ENCODE data around the gene SCG5.
"Not testable (repeated sequence)": the region's sequence is repeated elsewhere in the genome, so short reads cannot be mapped to it uniquely, and the experiment has no call there.

The SCG5 gene

GRCh38 chr15:32641517-32642059 lies at the start of gene SCG5:
SCG5 (plus strand) TSS chr15:32641710; CDS start chr15:32643593, 1,883 bp downstream.
- DNase-seq, result no peak

DNA sequence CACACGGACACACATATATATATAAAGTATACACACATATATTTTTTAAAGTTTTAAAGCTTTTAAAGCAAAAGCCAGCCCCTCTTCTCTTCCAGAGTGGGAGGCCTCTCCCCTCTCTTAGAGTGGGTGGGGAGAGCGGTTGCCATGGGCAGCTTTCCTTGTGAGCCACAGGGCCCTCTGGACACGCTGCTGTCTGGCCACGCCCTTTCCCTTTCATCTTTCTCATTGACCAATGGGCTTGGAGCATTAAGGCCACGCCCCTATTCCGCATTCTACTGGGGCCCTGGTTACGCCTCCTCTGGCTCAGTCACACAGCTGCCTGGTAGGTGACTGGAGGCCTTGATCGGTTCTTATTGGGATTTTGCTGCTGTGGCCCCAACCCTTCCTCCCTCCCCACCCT lies 48.4 kb upstream of the SCG5 start, which contains the start of gene GOLGA8N:
Gene GOLGA8N, plus strand, starts transcription at position 306 of the 400 bp plus-strand sequence.
- DNase-seq, result not testable (repeated sequence)

GRCh38 chr15:32609518-32609917 lies 32.0 kb upstream of the SCG5 start:
- not testable (repeated sequence) for DNase-seq

- DNase-seq, result not testable (repeated sequence)
Observed at GRCh38 chr15:32610719-32611118, 30.8 kb upstream of the SCG5 start.

DNA sequence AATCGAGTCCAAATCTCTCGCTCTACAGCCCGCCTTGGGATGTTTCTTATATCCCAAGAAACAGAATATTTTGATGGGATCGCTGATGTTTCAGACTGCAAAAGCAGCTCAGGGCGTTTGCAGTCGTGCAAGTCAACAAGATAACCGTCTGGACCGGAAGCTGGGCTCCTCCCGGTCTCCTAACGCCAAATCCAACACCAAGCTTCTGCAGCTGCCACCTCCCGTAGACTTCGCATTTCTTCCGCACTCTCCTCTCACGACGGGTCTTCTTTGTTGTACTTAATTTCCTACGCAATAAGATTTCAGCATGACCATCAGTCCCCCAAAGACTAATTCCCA lies 26.8 kb upstream of the SCG5 start:
- DNase-seq, result not testable (repeated sequence)

GRCh38 chr15:32615051-32615870 lies 26.2 kb upstream of the SCG5 start, which contains the start of gene ARHGAP11A:
ARHGAP11A (plus strand) TSS chr15:32615504; CDS start chr15:32616212, 708 bp downstream.
- DNase-seq, result not testable (repeated sequence)

DNA sequence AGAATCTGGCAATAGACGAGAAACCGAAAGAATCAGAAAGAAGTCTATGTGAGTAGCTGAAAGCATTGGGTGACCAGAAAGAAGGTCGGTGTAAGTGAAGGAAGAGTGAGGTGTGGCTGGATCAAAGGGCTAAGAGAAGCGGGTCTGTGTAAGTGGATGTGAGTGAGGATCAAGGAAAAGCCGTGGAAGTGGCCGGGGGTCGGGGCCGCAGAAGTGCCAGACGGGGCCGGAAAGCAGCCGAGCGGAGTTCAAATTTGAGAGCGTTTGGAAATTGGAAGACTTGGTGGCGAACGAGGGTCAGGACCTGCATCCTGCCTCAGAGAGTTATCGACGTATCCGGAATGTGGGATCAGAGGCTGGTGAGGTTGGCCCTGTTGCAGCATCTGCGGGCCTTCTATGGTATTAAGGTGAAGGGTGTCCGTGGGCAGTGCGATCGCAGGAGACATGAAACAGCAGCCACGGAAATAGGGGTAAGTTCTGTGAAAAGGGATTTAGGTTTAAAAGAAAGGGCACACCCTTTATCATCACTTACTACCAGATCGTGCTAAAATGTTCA lies 25.6 kb upstream of the SCG5 start:
- not testable (repeated sequence) for DNase-seq

DNA sequence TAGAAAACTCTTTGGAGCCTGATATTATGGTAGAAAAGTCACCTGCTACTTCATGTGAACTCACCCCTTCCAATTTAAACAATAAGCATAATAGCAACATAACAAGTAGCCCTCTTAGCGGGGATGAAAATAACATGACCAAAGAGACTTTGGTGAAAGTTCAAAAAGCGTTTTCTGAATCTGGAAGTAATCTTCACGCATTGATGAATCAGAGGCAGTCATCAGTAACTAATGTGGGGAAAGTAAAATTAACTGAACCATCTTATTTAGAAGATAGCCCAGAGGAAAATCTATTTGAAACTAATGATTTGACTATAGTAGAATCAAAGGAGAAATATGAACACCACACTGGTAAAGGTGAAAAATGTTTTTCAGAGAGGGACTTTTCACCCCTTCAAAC lies 5.1 kb upstream of the SCG5 start:
- no peak for DNase-seq

- no peak for DNase-seq
Observed at GRCh38 chr15:32636908-32637567, 4.5 kb upstream of the SCG5 start.

- no peak for DNase-seq
Observed at GRCh38 chr15:32637704-32638103, 3.8 kb upstream of the SCG5 start.

DNA sequence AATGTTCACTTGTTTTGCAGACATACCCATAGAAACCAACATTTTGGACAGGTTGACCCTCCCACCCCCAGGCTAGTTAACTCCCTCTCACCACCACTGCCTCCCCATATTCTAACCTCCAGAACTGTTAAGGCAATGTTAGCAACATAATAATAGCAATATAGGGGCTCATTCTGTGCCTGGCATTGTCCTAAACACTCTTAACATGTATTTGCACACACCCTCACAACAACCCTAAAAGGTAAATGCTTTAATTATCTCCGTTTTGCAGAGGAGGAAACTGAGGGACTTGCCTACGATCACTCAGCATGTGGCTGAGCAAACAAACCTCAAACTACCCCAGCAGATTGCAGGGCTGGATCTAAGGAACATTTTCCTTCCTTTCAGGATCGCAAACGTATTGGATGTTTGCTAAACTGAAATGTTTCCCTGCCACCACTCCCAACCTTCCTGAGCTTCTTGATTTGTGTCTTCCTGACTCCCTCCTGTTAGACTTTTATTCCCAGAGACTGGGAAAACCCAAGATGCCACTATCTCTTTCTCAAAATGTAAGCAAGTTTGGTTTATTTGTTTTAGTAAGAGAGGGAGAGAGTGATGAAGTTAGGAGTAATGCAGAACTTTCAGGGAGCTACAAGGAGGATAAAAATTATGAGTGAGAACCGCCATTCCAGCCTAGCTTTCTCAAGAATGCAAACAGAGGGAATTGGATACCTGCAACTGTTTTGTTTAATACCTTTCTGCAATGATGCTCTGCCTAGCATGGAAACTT lies 1.3 kb downstream of the SCG5 start:
- no peak for DNase-seq

GRCh38 chr15:32643907-32644445 lies 2.5 kb downstream of the SCG5 start:
- no peak for DNase-seq

GRCh38 chr15:32646291-32646690 lies 4.8 kb downstream of the SCG5 start:
- DNase-seq, result no peak

GRCh38 chr15:32649342-32649741 lies 7.8 kb downstream of the SCG5 start:
- peak; percentile 19 to 31 for DNase-seq

- peak; percentile 37 to 41 for DNase-seq
Observed at GRCh38 chr15:32651229-32651837, 9.8 kb downstream of the SCG5 start.

- no peak for DNase-seq
Observed at GRCh38 chr15:32652178-32652577, 10.7 kb downstream of the SCG5 start.

DNA sequence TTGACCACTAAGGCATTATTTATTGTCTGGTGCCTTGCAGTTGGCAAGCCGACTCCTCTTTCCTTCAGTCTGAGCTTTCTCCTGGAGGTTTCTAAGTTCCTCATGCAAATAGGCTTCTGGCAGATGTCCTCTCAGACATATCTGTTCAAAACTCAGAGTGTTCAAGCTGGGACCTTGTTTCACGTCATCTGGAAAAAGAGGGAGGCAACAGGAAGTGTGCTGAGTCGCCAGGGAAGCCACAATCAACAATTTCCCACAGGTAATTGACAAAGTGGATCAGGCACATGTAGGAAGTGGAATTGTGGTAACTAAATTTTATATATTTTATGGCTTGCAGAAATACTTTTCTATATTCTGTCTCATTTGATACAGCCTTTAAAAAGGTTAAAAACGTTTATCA lies 14.6 kb downstream of the SCG5 start:
- peak in 1 of 2 experiments; percentile 2 for DNase-seq

GRCh38 chr15:32656496-32656895 lies 15.0 kb downstream of the SCG5 start:
- DNase-seq, result no peak

DNA sequence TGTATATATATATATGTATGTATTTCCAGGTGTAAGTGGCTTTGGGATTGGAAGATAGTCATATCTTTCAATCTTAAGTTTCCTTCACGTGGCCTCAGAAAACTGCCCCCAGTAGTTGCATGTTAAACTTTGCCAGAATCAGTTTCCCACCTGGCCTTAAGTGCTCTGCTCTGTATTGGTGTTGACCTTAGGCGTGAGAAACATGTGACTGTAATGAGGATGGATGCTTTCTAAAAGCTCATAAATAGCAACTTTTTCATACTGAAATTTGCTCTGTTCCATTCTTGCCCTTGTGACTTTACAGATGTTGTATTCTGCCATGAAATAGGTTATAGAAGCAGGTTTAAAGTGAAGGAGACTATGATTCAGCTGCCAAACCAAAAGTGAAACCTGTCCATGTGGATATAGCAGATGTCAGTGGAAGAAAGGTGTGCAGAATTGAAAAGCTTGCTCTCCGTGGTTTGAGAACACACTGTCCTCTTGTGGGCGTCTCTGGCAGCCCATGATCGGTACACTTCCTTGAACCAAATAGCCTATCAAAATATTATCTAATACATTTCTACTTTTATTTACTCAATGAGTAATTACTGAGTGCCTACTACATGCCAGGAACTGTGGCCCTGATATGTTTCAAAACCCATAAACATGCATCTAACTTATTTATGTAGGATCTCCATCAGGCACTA lies 15.8 kb downstream of the SCG5 start:
- DNase-seq, result no peak

- no peak for DNase-seq
Observed at GRCh38 chr15:32657941-32658340, 16.4 kb downstream of the SCG5 start.
